HEK293 (cell line): ENCODE measurements around the gene FAM124A.

ENCODE experiments used
- CTCF ChIP-seq: fragments of 450-650 bp; formaldehyde crosslinking; IDR thresholded peaks from 2 replicates; pipeline ENCODE4 v1.5.1; 2016; ENCODE audit warnings: missing biosample characterization, missing genetic modification characterization
- TCF7L2 ChIP-seq: IDR thresholded peaks from 2 replicates; pipeline ENCODE4 v1.6.1; 2011; ENCODE audit warnings: low read depth, mild to moderate bottlenecking, inconsistent platforms, low read length, moderate library complexity, borderline replicate concordance
- ZNF221 ChIP-seq: fragments of 450-650 bp; formaldehyde crosslinking; IDR thresholded peaks from 2 replicates; pipeline ENCODE4 v1.5.1; 2017; ENCODE audit warnings: missing biosample characterization, missing genetic modification characterization, borderline replicate concordance
- ZNF274 ChIP-seq, 2 experiments: fragments of 200-500 bp in 1 of 2; fragments of 450-650 bp in 1 of 2; sonication (Bioruptor generic) in 1 of 2; formaldehyde crosslinking in 1 of 2; IDR thresholded peaks; 2 replicates each; pipeline versions ENCODE4 v1.5.1 to v1.6.1; 2014 to 2016; ENCODE audit warnings: borderline replicate concordance in 1 of 2, inconsistent platforms in 1 of 2, low read length in 1 of 2, missing biosample characterization in 1 of 2, missing genetic modification characterization in 1 of 2
- ZNF596 ChIP-seq: fragments of 450-650 bp; IDR thresholded peaks from 2 replicates; pipeline ENCODE4 v1.5.0; 2018; ENCODE audit warnings: missing biosample characterization, mild to moderate bottlenecking, missing genetic modification characterization, moderate library complexity

- no peak for TF ChIP-seq ZNF221
- no peak for TF ChIP-seq ZNF596 (tag by site-specific recombination)
- no peak for TF ChIP-seq ZNF274 (IDR thresholded peaks at IDR 0.05; ENCODE audit: low read length)
- TF ChIP-seq ZNF274 (tag by site-specific recombination; IDR thresholded peaks at IDR 0.05; ENCODE audit: borderline replicate concordance): no peak
- TF ChIP-seq CTCF: no peak
- TF ChIP-seq TCF7L2: no peak
Observed at GRCh38 chr13:51232328-51232727, 10.1 kb downstream of the FAM124A start.
